Osteocyte (in vitro differentiated cells): ENCODE measurements around the gene MYBPC1. TPM values are rescaled to one million over a fixed set of nuclear protein-coding genes. Genes with fewer than 3 reads are reported as not detected.

ENCODE experiments used
- DNase-seq: peaks from one replicate; pipeline ENCODE4 v3.0.0; 2021; ENCODE audit warnings: mixed read lengths; ENCODE audit not compliant: unreplicated experiment; ENCODE audit errors: extremely low spot score
- H3K27ac Mint-ChIP-seq: one replicate; pipeline ENCODE4 v1.8.0; 2021; ENCODE audit warnings: mild to moderate bottlenecking, mixed read lengths; ENCODE audit not compliant: unreplicated experiment
- H3K27me3 Mint-ChIP-seq: one replicate; pipeline ENCODE4 v1.8.0; 2021; ENCODE audit warnings: mixed read lengths; ENCODE audit not compliant: unreplicated experiment
- H3K36me3 Mint-ChIP-seq: one replicate; pipeline ENCODE4 v1.8.0; 2021; ENCODE audit warnings: mixed read lengths; ENCODE audit not compliant: unreplicated experiment
- H3K4me1 Mint-ChIP-seq: one replicate; pipeline ENCODE4 v1.8.0; 2021; ENCODE audit warnings: mixed read lengths; ENCODE audit not compliant: unreplicated experiment
- H3K4me3 Mint-ChIP-seq: one replicate; pipeline ENCODE4 v1.8.0; 2021; ENCODE audit warnings: mild to moderate bottlenecking, moderate library complexity, mixed read lengths; ENCODE audit not compliant: unreplicated experiment
- H3K9me3 Mint-ChIP-seq: one replicate; pipeline ENCODE4 v1.8.0; 2021; ENCODE audit warnings: mixed read lengths; ENCODE audit not compliant: unreplicated experiment
- total RNA-seq: library from RNA; stranded (reverse); gene quantifications from 2 replicates; pipeline ENCODE4 v1.2.1, GENCODE V29; 2021
- TF ChIP-seq, protein P1 (sequence below): fragments of 200-600 bp; sonication (generic); IDR thresholded peaks from 2 replicates; pipeline ENCODE4 v1.5.0; 2021; ENCODE audit warnings: antibody characterized with exemption, mild to moderate bottlenecking, moderate library complexity

MYBPC1 gene
- total RNA-seq, 1 donor from 2014 or later: not detected

DNA sequence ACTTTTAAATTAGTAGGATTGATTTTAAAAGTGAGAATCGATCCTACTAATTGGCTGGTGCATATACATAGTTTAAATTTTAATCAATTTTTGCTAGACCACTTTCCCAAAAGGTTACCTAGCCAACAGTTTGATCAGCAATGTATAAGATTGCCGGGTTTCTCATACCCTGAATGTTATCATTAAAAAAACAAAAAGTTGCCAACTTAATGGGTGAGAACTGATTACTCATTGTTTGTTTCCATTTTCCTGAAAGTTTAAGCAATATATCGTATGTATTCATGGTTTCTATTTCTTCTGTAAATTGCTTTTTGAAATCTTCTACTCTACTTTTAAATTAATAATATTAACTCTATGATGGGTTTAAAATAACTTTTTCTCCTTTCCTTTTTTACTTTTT, 4.4 kb upstream of the MYBPC1 start:
- H3K27me3 Mint-ChIP-seq: peaks cover 14% of the 10 kb centered on the region

DNA sequence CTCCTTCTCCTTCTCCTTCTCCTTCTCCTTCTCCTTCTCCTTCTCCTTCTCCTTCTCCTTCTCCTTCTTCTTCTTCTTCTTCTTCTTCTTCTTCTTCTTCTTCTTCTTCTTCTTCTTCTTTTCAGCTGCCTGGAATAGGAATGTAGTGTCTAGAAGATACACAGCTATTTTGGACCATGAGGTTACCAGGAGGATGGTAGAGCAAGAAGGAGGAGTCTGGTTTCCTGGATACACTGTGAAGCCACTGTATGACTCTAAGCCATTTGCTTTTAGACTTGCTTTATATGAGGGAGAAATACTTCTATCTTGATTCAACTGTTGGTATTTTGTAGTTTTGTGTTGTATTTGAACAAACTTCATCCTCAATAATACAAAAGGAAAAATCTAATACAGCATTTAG, 3.0 kb upstream of the MYBPC1 start:
- H3K4me1 Mint-ChIP-seq: no peaks in the 10 kb centered on the region

More for the DNA sequence above, 4.4 kb upstream of the MYBPC1 start:
- Mint-ChIP-seq H3K27ac (no peak overlapping the region), H3K36me3 (no peaks in the 10 kb centered on the region), H3K4me1 (no peaks in the 10 kb centered on the region), H3K4me3 (no peak overlapping the region), H3K9me3 (no peaks in the 10 kb centered on the region)
- no peak for DNase-seq
- TF ChIP-seq, protein P1, sequence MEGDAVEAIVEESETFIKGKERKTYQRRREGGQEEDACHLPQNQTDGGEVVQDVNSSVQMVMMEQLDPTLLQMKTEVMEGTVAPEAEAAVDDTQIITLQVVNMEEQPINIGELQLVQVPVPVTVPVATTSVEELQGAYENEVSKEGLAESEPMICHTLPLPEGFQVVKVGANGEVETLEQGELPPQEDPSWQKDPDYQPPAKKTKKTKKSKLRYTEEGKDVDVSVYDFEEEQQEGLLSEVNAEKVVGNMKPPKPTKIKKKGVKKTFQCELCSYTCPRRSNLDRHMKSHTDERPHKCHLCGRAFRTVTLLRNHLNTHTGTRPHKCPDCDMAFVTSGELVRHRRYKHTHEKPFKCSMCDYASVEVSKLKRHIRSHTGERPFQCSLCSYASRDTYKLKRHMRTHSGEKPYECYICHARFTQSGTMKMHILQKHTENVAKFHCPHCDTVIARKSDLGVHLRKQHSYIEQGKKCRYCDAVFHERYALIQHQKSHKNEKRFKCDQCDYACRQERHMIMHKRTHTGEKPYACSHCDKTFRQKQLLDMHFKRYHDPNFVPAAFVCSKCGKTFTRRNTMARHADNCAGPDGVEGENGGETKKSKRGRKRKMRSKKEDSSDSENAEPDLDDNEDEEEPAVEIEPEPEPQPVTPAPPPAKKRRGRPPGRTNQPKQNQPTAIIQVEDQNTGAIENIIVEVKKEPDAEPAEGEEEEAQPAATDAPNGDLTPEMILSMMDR: no peak

DNA sequence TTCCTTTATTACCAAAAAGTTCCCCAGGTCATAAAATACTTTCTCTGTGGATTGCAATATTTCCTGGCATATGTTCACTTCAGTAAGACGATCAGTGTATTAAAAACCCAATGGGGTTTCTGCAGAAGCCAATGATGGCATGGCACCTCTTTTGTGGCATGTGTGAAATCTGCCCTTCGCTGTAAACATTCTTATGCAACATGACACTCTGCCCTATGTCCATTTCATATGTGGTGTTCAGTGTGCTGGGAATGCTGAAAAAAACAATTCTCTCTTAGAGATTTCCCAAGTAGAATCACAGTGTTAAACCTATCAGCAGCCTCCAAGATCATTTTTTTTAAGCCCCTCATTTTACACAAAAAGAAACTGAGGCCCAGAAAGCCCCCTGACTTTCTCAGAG, 2.3 kb upstream of the MYBPC1 start:
- Mint-ChIP-seq H3K36me3 (no peaks in the 10 kb centered on the region), H3K9me3 (no peaks in the 10 kb centered on the region)
- TF ChIP-seq, protein P1: no peak

More for the DNA sequence above, 3.0 kb upstream of the MYBPC1 start:
- TF ChIP-seq, protein P1: no peak
- H3K4me3 Mint-ChIP-seq: no peak overlapping the region
- DNase-seq: no peak
- peaks cover 14% of the 10 kb centered on the region for H3K27me3 Mint-ChIP-seq
- no peaks in the 10 kb centered on the region for H3K9me3 Mint-ChIP-seq
- H3K27ac Mint-ChIP-seq: no peak overlapping the region
- H3K36me3 Mint-ChIP-seq: no peaks in the 10 kb centered on the region

DNA sequence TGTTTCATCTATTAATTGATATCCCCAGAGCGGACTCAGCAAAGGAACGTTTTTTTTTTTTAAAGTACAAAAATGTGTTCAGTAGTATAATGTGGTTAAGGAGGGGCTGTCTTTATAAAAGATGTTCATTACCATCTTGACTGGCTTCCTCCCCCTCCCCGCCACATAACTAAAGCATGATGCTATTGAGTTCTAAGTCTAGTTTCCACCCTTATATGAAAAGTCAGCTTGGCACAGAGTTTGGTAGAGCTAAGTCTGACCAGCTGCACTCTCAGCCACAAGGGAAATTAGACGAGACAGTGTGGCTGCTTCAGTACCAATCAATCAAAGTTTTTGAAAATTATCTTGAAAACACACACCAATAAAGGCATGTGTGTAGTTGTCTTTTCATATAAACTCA, 1.9 kb upstream of the MYBPC1 start:
- no peaks in the 10 kb centered on the region for H3K4me1 Mint-ChIP-seq
- peaks cover 12% of the 10 kb centered on the region for H3K27me3 Mint-ChIP-seq
- DNase-seq: no peak
- H3K27ac Mint-ChIP-seq: no peak overlapping the region
- H3K4me3 Mint-ChIP-seq: no peak overlapping the region
- H3K36me3 Mint-ChIP-seq: no peaks in the 10 kb centered on the region
- TF ChIP-seq, protein P1: no peak
- no peaks in the 10 kb centered on the region for H3K9me3 Mint-ChIP-seq

More for the DNA sequence above, 2.3 kb upstream of the MYBPC1 start:
- Mint-ChIP-seq H3K4me3 (no peak overlapping the region), H3K27me3 (peaks cover 13% of the 10 kb centered on the region), H3K4me1 (no peaks in the 10 kb centered on the region), H3K27ac (no peak overlapping the region)
- no peak for DNase-seq

DNA sequence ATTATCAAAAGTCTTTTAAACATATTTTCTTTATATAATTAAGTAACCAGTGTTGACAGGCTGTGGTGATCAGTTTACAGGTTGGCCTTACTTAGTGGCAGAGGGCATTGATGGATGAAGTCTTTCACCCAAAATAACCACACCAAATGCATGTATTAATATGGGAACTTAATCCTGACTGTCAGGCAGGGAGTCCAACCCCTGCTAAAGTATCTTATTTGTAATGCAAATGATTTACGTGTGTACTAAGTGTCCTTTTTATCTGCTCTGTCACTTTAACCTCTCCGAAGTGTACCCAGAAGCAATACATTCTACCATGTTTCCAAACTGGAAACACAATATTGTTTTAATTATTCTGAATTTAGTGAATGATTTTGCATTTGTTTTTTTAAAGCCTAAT, 1.4 kb downstream of the MYBPC1 start:
- Mint-ChIP-seq H3K36me3 (no peaks in the 10 kb centered on the region), H3K27ac (no peak overlapping the region), H3K9me3 (no peaks in the 10 kb centered on the region), H3K4me1 (no peaks in the 10 kb centered on the region), H3K4me3 (no peak overlapping the region), H3K27me3 (peaks cover 5% of the 10 kb centered on the region)
- TF ChIP-seq, protein P1: no peak
- DNase-seq: no peak
